HG03378 (cell line): Measurements from ENCODE around the gene AKT1.
A peak's percentile ranks its signal among the peaks of the same experiment; 100 is the strongest.
"Not testable (repeated sequence)": the region's sequence is repeated elsewhere in the genome, so short reads cannot be mapped to it uniquely, and the experiment has no call there.

Source experiments
- ATAC-seq: cut with Tn5 transposase; IDR thresholded peaks from one replicate; pipeline ENCODE4 v1.9.1; 2021; ENCODE audit warnings: mild to moderate bottlenecking, moderate library complexity; ENCODE audit not compliant: unreplicated experiment

AKT1 gene

DNA sequence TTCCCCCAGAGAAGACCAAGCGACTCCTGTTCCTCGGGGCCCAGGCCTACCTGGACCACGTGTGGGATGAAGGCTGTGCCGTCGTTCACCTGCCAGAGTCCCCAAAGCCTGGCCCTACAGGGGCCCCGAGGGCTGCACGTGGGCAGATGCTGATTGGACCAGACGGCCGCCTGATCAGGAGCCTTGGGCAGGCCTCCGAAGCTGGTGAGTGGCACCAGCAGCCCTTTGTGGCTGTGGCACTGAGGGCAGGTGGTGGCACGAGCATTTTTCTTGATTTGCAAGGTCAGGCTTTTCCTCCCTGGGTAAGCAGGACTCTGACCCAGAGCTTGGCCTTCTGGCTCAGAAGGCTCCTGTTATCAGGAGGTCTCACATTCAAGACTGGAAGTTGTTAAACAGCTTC lies 39.9 kb downstream of the AKT1 start:
- ATAC-seq: no peak

GRCh38 chr14:104754213-104754851 lies 41.2 kb downstream of the AKT1 start:
- no peak for ATAC-seq

DNA sequence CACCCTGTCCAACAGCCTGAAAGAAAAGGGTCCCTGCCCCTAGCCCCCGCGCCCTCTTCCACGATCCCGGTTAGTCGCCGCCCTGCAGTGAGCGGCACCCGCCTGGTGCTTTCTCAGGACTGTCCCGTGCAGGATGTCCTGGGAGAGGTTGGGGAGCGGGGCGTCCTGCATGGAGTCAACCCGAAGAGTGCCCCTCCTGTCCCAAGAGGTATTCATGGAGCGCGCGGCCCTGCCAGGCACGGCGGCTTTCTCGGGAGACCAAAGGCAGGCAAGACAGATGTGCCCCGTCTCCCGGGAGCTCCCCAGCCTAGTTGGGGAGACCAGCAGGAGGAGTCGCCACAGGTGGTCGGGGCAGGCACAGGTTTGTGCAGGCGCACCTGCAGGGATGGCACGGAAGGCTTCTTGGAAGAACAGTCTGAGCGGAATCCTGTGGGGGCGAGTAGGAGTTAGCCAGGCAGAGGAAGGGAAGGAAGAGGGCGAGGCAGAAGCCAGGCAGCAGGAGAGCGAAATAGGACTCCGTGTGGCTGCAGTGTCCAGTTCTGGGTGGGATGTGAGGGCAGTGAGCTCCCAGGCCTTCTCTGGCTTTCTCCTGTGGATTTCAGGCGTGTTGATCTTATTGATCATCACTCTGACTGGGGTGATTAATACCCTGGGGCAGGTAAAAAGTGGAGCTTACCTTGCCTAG lies 41.9 kb downstream of the AKT1 start:
- ATAC-seq: no peak

DNA sequence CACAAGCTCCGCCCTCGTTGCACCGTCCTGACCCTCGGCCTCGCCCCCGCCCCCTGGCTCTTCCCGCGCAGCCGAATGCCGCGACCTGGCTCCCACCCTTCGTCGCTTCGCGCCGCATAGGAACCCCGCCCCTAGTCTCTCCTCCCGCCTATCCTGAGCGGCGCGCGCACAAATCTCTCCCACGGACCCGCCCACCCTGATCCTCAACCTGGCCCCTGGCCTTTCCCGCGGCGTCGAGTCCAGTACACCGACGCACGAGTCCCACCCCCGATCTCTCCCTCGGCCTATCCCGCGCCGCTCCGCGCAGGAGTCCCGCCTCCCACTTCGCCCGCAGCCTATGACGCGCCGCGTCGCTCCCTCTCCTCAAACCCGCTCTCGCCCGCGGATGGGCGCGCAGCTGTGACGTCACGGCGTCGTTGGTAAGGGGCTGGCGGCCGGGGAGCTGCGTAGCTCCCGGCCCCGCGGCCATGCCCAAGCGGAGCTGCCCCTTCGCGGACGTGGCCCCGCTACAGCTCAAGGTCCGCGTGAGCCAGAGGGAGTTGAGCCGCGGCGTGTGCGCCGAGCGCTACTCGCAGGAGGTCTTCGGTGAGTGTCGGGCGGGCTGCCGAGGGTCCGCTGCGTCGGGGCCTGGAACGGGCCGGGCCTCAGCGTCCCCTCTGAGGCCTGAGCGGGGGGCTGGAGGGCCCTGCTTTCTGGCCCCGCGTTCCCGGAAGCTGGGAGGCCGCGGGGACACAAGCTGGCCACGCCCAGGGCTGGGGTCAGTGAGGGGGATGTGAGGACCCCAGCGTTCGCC lies 42.6 kb downstream of the AKT1 start, which contains the start of gene SIVA1:
TSS of gene SIVA1 (plus strand) at position 413 of the 793 bp plus-strand sequence. CDS start at position 468, 55 bp downstream.
- ATAC-seq: peak; percentile 73

GRCh38 chr14:104752423-104752734 lies 43.2 kb downstream of the AKT1 start:
- peak; percentile 69 for ATAC-seq

GRCh38 chr14:104751539-104752422 lies 43.8 kb downstream of the AKT1 start:
- ATAC-seq: no peak

- not testable (repeated sequence) for ATAC-seq
Observed at GRCh38 chr14:104750753-104751057, 44.8 kb downstream of the AKT1 start.

- ATAC-seq: no peak
Observed at GRCh38 chr14:104750056-104750752, 45.3 kb downstream of the AKT1 start.

DNA sequence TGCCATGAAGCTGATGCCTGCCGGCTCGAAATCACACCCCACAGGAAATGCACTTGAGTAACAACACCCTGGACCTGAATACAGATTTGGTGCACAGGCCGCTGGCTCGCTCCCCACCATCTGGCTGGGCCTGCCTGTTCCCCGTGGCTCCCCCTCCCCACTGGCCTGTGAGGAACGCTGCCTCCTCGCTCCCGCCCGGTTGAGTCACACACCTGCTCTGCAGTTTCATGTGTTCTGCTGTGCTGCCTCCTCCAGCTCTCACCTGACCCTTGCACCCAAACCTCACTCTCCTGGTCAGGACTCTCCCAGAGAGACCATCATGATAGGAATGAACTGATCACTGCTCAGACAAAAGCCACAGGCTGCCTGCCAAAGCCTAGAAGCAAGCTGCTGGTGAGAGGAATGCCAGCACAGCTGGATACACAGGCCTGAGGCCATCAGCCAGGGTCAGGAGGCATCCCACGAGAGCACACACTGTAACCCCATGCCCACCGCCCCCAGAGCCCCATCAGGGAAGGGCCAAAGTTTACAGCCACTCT lies 46.4 kb downstream of the AKT1 start:
- ATAC-seq: no peak

GRCh38 chr14:104747876-104748275 lies 47.7 kb downstream of the AKT1 start:
- no peak for ATAC-seq

- no peak for ATAC-seq
Observed at GRCh38 chr14:104746934-104747481, 48.5 kb downstream of the AKT1 start.

GRCh38 chr14:104746071-104746545 lies 49.4 kb downstream of the AKT1 start:
- ATAC-seq: no peak

GRCh38 chr14:104745431-104745830 lies 50.1 kb downstream of the AKT1 start:
- no peak for ATAC-seq

DNA sequence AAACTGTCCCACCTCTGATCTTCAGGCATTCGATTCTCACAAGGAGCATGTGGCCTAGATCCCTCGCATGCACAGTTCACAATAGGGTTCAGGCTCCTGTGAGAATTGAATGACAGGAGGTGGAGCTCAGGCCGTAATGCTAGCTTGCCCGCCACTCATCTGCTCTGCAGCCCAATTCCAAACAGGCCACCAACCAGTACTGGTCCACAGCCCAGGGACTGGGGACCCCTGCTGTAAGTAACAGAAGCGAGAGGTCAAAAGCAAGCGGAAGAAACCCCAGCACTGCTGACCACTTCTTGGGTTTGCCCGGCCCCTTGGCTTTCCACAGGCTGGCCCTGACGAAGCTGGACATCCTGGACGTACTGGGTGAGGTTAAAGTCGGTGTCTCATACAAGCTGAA lies 51.1 kb downstream of the AKT1 start:
- no peak for ATAC-seq

- ATAC-seq: no peak
Observed at GRCh38 chr14:104743461-104744380, 51.8 kb downstream of the AKT1 start.

DNA sequence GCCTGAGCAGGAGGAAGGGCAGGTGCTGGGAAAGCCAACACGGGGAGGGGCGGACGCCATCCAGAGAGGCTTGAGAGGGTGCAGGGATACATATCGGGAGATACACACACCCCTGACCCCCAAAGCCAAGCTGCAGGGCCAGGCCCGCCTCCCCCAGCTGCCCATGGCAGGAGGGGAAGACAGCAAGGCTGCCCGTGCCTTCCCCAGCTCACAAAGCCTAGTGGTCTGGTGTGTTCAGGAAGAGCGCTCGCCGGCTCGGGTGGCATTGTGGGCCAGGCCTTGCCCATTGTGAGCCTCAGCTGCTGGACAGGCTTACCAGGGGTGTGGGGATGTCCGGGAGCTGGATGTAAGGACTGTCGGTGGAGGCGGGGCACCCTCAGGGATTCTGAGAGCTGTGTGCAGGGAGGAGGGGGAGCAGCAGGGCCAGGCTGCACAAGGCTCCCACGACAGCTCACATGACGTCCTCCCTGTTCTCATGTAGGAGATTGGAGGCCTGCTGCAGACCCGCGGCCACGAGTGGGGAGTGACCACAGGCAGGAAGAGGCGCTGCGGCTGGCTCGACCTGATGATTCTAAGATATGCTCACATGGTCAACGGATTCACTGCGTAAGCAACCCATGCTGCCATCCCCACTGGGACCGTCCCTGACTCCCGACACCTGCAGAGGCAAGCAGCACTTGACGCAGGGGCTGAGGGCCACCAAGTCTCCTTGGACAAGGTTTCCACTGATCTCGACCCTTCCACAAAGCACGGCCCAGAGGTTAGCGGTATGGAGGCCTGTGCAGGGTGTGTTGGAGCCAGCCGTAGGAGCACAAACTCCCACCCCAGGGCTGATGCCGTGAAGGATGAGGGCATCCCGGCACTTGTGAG lies 52.7 kb downstream of the AKT1 start:
- no peak for ATAC-seq

DNA sequence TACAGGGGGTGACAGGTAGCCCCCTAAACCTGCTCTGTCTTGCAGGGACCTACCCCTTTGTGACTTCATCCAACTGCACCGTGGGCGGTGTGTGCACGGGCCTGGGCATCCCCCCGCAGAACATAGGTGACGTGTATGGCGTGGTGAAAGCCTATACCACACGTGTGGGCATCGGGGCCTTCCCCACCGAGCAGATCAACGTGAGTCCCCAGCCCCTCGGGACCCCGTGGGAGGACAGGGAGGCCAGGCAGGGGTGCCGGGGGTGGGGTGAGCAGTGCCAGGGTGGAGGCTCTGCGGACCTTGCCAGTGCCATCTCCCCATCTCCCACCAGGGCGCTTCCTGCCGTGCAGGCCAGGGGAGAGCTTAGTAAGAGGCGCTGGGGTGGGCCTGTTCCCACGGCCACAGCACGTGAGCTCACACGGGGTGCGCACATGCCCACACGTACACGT lies 53.7 kb downstream of the AKT1 start:
- ATAC-seq: no peak
